ENCODE measurements around the gene GSTA1.

DNA sequence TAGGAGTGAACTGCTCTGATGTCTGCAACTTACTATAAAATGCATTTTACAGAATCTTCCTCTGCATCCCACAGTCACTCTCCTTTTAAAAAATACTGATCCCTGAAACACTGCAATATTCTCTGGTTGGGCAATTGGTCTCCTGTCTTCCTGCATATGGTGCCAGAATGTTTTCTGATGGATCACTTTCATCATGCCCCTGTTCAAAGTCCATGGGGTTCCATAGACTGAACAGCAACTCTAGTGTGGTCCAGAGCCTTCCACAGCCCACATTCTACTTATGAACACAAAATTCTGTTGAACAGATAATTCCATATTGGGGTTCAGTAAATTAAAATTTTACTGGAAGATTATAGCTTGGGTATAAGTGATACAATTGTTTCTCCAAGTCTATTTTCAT, 51.3 kb downstream of the GSTA1 start:
- no peak for TF ChIP-seq SUZ12 (IDR thresholded peaks at IDR 0.05; ENCODE audit: extremely low read depth, insufficient read depth, insufficient read length)
- no peak for TF ChIP-seq ZNF274 (IDR thresholded peaks at IDR 0.05; ENCODE audit: low read depth, low read length)
- no peak for TF ChIP-seq YY1 (IDR thresholded peaks at IDR 0.05; ENCODE audit: insufficient read depth, insufficient read length)

All from NT2/D1 (cell line).